NCI-H1105 treated with DMSO at 0.1 percent for 48 hours (cell line): ENCODE measurements around the gene L3MBTL4.
A peak's percentile ranks its signal among the peaks of the same experiment; 100 is the strongest.
"Not testable (repeated sequence)": the region's sequence is repeated elsewhere in the genome, so short reads cannot be mapped to it uniquely, and the experiment has no call there.

ENCODE experiments used
- DNase-seq: peaks from one replicate; lab custom pipeline; 2025; lab: John Stamatoyannopoulos, UW

Gene L3MBTL4

DNA sequence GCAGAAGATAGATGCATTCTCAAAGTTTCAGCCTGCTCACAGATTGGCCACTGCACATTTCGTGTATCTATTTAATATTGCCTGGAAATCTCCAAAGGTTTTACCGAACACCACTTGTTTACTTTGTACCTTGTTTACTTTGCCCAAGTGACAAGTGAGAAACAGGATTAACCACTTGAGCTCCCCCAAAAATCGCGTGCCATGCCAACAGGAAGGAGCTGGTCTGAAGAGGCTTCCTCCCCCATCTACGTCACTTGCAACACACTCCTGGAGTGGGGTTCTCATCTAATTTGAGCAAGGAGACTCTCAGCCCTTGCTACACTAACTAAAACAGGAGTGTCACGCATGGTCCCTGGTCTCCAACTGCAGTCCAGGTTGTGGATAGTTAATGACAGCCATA lies 306.9 kb downstream of the L3MBTL4 start:
- peak; percentile 32 for DNase-seq

DNA sequence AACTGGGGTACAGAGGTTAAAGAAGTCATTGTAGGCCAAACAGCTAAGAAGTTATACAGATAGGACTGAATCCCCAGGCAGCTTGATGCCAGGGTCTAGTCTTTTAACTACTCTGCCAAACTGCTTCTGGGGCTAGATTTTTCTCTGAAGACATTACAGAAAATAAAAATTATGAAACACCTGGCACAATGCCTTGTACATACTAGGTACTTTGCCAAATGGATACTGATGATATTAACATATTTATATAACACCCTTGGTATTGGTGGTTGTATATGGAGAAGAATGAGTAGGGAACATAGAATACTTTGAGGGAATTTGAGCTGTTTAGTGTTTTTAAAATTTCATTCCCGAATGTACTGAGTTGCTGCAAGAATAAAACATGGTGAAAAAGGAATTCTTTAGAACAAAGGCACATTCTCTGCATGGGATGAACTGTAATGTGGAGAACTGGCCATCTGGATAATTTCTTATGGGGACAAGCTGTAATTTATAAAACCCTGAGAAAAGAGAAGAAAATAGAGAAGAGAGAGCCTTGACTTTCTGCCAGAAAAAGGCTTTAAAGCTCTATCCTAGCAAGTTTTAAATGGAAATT lies 308.5 kb downstream of the L3MBTL4 start:
- no peak for DNase-seq

GRCh38 chr18:6103741-6104140 lies 311.0 kb downstream of the L3MBTL4 start:
- DNase-seq = no peak

GRCh38 chr18:6096730-6097129 lies 318.0 kb downstream of the L3MBTL4 start:
- no peak for DNase-seq

DNA sequence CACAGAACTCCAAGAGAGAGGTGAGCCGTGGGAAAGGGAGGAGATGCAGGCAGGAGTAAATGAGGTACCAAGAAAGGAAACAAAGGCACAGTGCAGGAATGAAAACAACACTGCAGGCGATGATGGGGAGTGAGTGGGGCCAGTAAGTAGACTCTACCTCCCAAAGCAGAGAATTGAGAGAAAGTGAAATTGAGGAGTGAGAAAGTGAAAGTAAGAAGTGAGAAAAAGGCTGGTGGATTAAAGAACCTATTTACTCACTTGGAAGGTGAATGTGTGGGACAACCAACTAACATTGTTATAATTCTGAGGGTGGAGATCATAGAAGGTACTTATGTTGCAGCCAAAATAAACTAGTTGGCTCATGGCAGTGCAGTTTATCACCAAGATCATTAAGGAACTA lies 326.3 kb downstream of the L3MBTL4 start:
- no peak for DNase-seq

DNA sequence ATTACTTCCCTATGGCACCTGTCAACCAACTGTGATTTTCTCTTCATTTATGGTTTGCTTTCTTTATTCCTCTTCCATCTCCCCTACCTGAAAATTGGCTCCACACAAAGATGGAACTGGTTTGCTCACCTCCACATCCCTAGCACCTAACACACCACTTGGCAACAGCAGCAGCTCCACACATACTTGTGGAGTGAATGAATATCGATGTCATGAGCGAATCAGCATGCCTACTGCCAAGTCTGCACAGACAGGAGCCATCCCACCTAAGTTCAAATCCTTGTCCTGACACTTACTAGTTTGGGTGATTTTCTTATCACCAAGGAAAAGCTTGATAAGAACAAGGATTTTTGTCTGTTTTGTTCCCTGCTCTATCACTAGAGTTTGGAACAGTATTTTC lies 328.0 kb downstream of the L3MBTL4 start:
- no peak for DNase-seq

DNA sequence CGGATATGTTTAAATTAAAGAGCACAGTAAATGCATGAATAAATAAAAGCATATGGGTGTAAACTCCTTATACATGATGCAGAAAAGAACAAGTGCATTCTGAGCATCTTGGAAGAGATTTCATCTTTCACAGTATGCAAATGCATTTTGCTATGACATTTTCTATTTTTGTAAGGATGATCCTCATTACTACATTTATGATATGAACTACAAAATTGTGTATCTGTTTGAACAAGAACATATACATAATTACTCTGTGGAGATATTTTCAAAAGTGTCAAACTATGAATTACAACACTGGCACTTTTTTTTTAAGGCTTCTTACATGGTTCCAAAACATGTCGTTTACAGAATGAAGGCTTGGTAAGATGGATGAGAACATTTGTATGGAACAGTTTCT lies 335.3 kb downstream of the L3MBTL4 start:
- no peak for DNase-seq

DNA sequence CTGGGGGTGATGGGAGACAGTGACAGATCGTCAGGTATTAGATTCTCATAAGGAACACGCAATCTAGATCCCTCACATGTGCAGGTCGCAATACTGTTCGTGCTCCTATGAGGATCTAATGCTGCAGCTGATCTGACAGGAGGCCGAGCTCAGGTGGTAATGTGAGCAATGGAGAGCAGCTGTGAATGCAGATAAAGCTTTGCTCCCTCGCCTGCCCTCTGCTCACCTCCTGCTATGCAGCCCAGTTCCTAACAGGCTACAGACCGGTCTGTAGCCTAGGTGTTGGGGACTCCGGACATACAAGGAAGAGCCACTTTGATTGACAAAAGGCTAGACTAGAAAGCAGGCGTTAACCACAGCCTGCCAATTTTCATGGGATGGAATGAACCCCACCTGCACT lies 335.8 kb downstream of the L3MBTL4 start:
- DNase-seq = no peak

- not testable (repeated sequence) for DNase-seq
These were observed 342.3 kb downstream of the L3MBTL4 start for GRCh38 chr18:6072423-6072822.

DNA sequence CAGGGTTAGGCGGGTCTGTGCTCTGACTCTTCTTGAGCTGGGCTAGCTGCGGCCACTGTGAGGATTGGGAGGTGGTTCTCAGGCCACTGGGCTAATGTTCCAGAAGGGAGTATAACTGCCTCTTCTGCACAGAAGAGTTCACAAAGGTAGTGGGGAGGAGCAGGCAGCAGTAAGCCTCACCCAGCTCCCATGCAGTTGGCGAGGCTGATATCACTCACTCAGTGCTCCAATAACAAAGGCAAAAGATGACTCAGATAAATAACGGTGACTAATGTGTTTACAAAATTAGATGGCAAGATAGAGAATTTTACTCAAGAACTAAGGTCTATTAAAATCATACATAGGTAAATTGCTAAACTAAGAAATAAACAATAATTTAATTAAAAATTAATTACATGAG lies 345.2 kb downstream of the L3MBTL4 start:
- no peak for DNase-seq

- DNase-seq = no peak
These were observed 345.6 kb downstream of the L3MBTL4 start for GRCh38 chr18:6069103-6069502.

DNA sequence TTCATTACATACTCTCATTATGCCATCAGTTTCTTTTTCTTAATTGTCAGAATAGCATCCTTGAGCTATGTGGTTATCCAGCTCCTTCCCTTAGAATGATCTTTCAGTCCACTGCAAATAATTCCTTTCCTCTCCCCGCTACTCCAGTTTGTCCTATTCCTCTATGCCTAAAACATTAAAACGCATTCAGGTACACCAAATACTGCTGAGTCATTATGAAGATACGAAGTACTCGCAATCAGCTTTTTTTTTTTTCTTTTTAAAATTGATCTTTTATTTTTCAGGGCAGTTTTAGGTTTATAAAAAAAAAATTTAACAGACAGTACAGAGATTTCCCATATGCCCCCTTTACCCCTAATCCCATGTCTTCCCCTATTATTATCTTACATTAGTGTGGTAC lies 354.6 kb downstream of the L3MBTL4 start:
- DNase-seq = no peak

- no peak for DNase-seq
These were observed 355.2 kb downstream of the L3MBTL4 start for GRCh38 chr18:6059551-6059950.

GRCh38 chr18:6058941-6059340 lies 355.8 kb downstream of the L3MBTL4 start:
- peak; percentile 63 for DNase-seq

GRCh38 chr18:6057604-6058003 lies 357.1 kb downstream of the L3MBTL4 start:
- DNase-seq = no peak

- no peak for DNase-seq
These were observed 358.4 kb downstream of the L3MBTL4 start for GRCh38 chr18:6056171-6056910.

DNA sequence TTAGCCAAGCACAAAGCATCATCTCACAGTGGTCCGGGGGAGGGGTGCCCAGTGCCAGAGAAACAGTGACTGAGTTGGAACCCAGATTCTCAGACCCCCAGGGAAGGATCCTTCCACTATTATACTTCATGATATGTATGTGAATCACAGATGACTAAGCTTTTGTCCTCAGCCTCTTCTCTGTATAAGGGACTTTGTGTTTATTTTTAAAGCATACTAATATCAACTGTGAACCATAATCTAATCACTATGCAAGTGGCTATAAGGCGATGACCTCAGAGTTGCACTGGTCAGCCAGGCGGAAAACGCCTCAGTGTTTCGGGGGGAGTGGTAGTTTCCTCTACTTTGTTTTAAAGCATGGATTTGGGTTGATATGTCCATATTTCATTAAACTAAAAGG lies 359.0 kb downstream of the L3MBTL4 start:
- DNase-seq = no peak

- no peak for DNase-seq
These were observed 360.4 kb downstream of the L3MBTL4 start for GRCh38 chr18:6054256-6054842.

- no peak for DNase-seq
These were observed 362.2 kb downstream of the L3MBTL4 start for GRCh38 chr18:6052449-6052913.

DNA sequence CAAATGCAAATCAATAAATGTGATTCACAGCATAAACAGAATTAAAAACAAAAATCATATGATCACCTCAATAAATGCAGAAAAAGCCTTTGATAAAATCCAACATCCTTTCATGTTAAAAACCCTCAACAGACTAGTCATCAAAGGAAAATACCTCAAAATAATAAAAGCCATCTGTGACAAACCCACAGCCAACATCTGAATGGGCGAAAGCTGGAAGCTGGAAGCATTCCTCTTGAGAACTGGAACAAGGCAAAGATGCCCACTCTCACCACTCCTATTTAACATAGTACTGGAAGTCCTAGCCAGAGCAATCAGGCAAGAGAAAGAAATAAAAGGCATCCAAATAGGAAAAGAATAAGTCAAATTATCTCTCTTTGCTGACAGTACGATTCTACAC lies 367.1 kb downstream of the L3MBTL4 start:
- DNase-seq = not testable (repeated sequence)

DNA sequence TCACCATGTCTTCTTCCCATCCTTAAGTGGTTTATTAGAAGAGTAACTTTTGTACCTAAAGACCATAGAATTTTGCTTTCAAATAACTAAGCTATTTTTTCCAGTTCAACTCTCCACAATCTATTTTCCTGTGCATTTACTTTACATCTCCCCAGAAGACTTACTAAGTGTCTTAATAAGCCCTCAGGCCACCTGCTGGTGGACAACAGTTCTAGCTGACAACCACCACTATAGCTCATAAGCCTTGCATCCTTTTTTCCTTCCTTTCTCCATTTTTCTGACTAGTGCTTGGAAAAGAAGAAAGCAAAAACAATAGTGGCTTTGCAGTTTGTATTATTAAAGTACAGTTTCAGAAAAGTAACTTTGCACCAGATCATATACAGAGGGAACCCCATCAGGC lies 369.9 kb downstream of the L3MBTL4 start:
- DNase-seq = no peak

- DNase-seq = no peak
These were observed 370.4 kb downstream of the L3MBTL4 start for GRCh38 chr18:6044319-6044718.

- no peak for DNase-seq
These were observed 375.7 kb downstream of the L3MBTL4 start for GRCh38 chr18:6039055-6039454.
